ENCODE data around the gene ZCCHC9. TPM values are rescaled to one million over a fixed set of nuclear protein-coding genes. Genes with fewer than 3 reads are reported as not detected.

The ZCCHC9 gene
- total RNA-seq, 2 donors from 2014 or later: 27.6 to 38.6 TPM

Other genes starting within 250 kb of the ZCCHC9 start
- under 1 TPM in 1 of 2 donors, not detected in 1; 0.51 TPM for gene CKMT2, start 68.3 kb upstream of the ZCCHC9 start, total RNA-seq
- gene ACOT12, start 92.5 kb downstream of the ZCCHC9 start, total RNA-seq: not detected